IPS-18c (cell line): Measurements from ENCODE around the gene LARGE1.

Experiments
- H3K4me3 ChIP-seq: 2 replicates; pipeline ENCODE4 v1.7.0; 2013; ENCODE audit warnings: low read depth, mild to moderate bottlenecking, low read length, moderate library complexity; ENCODE audit not compliant: insufficient read depth
- H3K9me3 ChIP-seq: one replicate; pipeline ENCODE4 v1.6.1; 2013; ENCODE audit warnings: mild to moderate bottlenecking, low read length, moderate library complexity; ENCODE audit not compliant: control insufficient read depth, insufficient read depth

LARGE1 gene

GRCh38 chr22:33654173-33654895 lies 265.9 kb downstream of the LARGE1 start:
- Histone ChIP-seq H3K4me3 (no peak overlapping the region), H3K9me3 (no peaks in the 10 kb centered on the region)

GRCh38 chr22:33653532-33654063 lies 266.7 kb downstream of the LARGE1 start:
- Histone ChIP-seq H3K9me3 (no peaks in the 10 kb centered on the region), H3K4me3 (no peak overlapping the region)

GRCh38 chr22:33652615-33653014 lies 267.7 kb downstream of the LARGE1 start:
- H3K9me3 ChIP-seq = no peaks in the 10 kb centered on the region
- H3K4me3 ChIP-seq = no peak overlapping the region

- Histone ChIP-seq H3K9me3 (no peaks in the 10 kb centered on the region), H3K4me3 (no peak overlapping the region)
Measured at GRCh38 chr22:33650244-33650643, 270.0 kb downstream of the LARGE1 start.

GRCh38 chr22:33648478-33648877 lies 271.8 kb downstream of the LARGE1 start:
- no peak overlapping the region for H3K4me3 ChIP-seq
- no peaks in the 10 kb centered on the region for H3K9me3 ChIP-seq

- Histone ChIP-seq H3K9me3 (no peaks in the 10 kb centered on the region), H3K4me3 (no peak overlapping the region)
Measured at GRCh38 chr22:33640900-33641299, 279.4 kb downstream of the LARGE1 start.

- Histone ChIP-seq H3K4me3 (no peak overlapping the region), H3K9me3 (no peaks in the 10 kb centered on the region)
Measured at GRCh38 chr22:33639588-33640254, 280.6 kb downstream of the LARGE1 start.

GRCh38 chr22:33635766-33636165 lies 284.5 kb downstream of the LARGE1 start:
- no peaks in the 10 kb centered on the region for H3K9me3 ChIP-seq
- H3K4me3 ChIP-seq = no peak overlapping the region

- H3K9me3 ChIP-seq = no peaks in the 10 kb centered on the region
- no peak overlapping the region for H3K4me3 ChIP-seq
Measured at GRCh38 chr22:33631777-33632176, 288.5 kb downstream of the LARGE1 start.

- H3K4me3 ChIP-seq = no peak overlapping the region
Measured at GRCh38 chr22:33625959-33626358, 294.3 kb downstream of the LARGE1 start.

GRCh38 chr22:33620085-33620484 lies 300.2 kb downstream of the LARGE1 start:
- no peak overlapping the region for H3K4me3 ChIP-seq
- no peaks in the 10 kb centered on the region for H3K9me3 ChIP-seq

More at GRCh38 chr22:33625959-33626358, 294.3 kb downstream of the LARGE1 start:
- H3K9me3 ChIP-seq = no peaks in the 10 kb centered on the region

- peaks cover 11% of the 10 kb centered on the region for H3K9me3 ChIP-seq
- H3K4me3 ChIP-seq = no peak overlapping the region
Measured at GRCh38 chr22:33606504-33606903, 313.8 kb downstream of the LARGE1 start.

GRCh38 chr22:33605666-33606065 lies 314.6 kb downstream of the LARGE1 start:
- Histone ChIP-seq H3K9me3 (peaks cover 7% of the 10 kb centered on the region), H3K4me3 (no peak overlapping the region)

- H3K9me3 ChIP-seq = peaks cover 5% of the 10 kb centered on the region
- no peak overlapping the region for H3K4me3 ChIP-seq
Measured at GRCh38 chr22:33605221-33605620, 315.1 kb downstream of the LARGE1 start.

- no peak overlapping the region for H3K4me3 ChIP-seq
- H3K9me3 ChIP-seq = no peaks in the 10 kb centered on the region
Measured at GRCh38 chr22:33601062-33601461, 319.2 kb downstream of the LARGE1 start.

- Histone ChIP-seq H3K9me3 (no peaks in the 10 kb centered on the region), H3K4me3 (no peak overlapping the region)
Measured at GRCh38 chr22:33600595-33600994, 319.7 kb downstream of the LARGE1 start.

GRCh38 chr22:33600113-33600512 lies 320.2 kb downstream of the LARGE1 start:
- H3K4me3 ChIP-seq = no peak overlapping the region
- no peaks in the 10 kb centered on the region for H3K9me3 ChIP-seq

- Histone ChIP-seq H3K4me3 (no peak overlapping the region), H3K9me3 (no peaks in the 10 kb centered on the region)
Measured at GRCh38 chr22:33599596-33599995, 320.7 kb downstream of the LARGE1 start.
